DOHH2 (cell line): ENCODE results near the gene KRR1.
"Not testable (repeated sequence)": the region's sequence is repeated elsewhere in the genome, so short reads cannot be mapped to it uniquely, and the experiment has no call there.

Source experiments
- CTCF ChIP-seq: fragments of 200-600 bp; sonication (generic); IDR thresholded peaks from one replicate; pipeline ENCODE4 v1.5.1; 2014; ENCODE audit warnings: antibody characterized with exemption, mild to moderate bottlenecking, low read depth, low read length; ENCODE audit not compliant: poor library complexity, severe bottlenecking
- EZH2phosphoT487 ChIP-seq: fragments of 200-600 bp; sonication (generic); IDR thresholded peaks from 2 replicates; pipeline ENCODE4 v1.6.1; 2017; ENCODE audit warnings: borderline replicate concordance, mild to moderate bottlenecking, antibody characterized with exemption, low read length, moderate library complexity, mixed read lengths

GRCh38 chr12:75445137-75445507 lies 66.3 kb downstream of the KRR1 start:
- TF ChIP-seq CTCF, EZH2phosphoT487: not testable (repeated sequence)
